UCSD-AML1 (cell line): ENCODE data around the gene LIPE.

Source experiments
- DNase-seq: peaks from one replicate; lab custom pipeline; 2025; ENCODE audit not compliant: unreplicated experiment; lab: John Stamatoyannopoulos, UW

Gene LIPE

GRCh38 chr19:42356686-42357085 lies 70.5 kb downstream of the LIPE start:
- no peak for DNase-seq

DNA sequence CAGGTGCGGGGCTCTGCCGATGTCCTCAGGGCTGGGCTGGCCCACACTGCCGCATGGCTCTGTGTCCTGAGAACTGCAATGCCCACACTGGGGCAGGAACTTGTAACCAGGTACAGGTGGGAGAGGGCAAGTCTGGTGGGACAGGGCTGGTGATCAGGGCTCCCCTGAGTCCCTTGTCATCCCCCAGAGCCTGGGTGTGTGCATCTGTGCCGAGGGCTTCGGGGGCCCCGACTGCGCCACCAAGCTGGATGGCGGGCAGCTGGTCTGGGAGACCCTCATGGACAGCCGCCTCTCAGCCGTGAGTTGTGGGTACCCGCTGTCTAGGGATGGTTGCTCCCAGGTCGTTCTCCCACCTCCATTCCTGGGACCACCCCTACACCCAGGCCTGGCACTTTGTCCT lies 71.3 kb downstream of the LIPE start:
- no peak for DNase-seq

GRCh38 chr19:42353341-42354015 lies 73.7 kb downstream of the LIPE start:
- no peak for DNase-seq

DNA sequence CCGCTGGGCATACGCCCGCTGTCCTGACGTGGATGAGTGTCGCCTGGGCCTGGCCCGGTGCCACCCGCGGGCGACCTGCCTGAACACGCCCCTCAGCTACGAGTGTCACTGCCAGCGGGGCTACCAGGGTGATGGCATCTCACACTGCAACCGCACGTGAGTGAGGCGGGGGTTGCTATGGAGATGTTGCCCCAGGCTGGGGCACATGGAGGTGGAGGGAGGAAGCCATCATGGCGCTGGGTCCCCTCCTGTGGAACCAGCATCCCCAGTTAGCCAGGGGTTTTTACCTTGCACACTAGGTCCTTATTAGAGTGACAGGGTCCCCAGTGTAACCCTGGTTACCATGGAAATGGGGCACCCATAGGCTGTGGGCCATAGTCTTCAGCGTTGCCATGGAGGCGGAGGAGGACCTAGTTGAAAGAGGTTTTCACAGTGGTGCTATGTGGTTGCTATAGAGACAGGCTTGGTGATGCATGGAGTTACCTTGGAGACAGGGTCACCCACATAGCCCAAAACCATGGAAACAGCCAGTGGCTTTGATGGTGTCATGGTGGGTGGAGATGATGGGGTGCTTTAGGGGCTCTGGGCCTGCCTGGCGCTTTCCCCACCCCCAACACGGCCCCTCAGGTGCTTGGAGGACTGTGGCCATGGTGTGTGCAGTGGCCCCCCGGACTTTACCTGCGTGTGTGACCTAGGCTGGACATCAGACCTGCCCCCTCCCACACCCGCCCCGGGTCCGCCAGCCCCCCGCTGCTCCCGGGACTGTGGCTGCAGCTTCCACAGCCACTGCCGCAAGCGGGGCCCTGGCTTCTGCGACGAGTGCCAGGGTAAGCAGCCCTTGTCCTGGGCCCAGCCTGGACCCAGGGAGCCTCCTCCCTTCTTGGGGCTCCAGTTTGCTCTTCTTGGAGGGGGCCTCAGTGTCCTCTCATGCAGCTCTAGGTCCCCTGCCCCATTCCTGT lies 74.6 kb downstream of the LIPE start:
- DNase-seq: no peak
